Stimulated activated CD4-positive, alpha-beta T cell treated with anti-CD3 and anti-CD28 coated beads, Interleukin-1b, Interleukin-23, amount 100 ng/mL, for 24 hours (primary cell): ENCODE data around the gene TATDN3.
"Not testable (repeated sequence)": the region's sequence is repeated elsewhere in the genome, so short reads cannot be mapped to it uniquely, and the experiment has no call there.

ENCODE experiments used
- DNase-seq, 4 experiments: peaks; one replicate each; pipeline ENCODE4 v3.0.0-alpha.2; 2020; ENCODE audit warnings: low read depth in 4 of 4, low spot score in 1 of 4

TATDN3 gene

DNA sequence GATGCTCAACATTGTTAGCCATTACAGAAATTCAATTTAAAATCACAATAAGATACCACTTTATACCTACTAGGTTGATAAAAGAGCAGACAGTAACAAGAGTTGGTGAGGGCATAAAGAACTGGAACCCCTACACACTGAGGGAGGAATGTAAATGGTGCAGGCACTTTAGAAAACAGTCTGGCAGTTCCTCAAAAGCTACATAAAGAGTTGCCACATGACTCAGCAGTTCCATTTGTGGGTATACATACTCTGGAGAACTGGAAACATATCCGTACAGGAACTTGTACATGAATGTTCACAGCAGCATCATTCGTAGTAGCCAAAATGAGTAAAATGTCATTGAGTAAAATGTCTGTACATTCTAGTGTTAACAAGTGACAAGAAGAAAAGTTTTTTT, 17.1 kb upstream of the TATDN3 start:
- no peak for DNase-seq

- DNase-seq, result no peak
These were observed 16.5 kb upstream of the TATDN3 start for GRCh38 chr1:212775241-212775640.

DNA sequence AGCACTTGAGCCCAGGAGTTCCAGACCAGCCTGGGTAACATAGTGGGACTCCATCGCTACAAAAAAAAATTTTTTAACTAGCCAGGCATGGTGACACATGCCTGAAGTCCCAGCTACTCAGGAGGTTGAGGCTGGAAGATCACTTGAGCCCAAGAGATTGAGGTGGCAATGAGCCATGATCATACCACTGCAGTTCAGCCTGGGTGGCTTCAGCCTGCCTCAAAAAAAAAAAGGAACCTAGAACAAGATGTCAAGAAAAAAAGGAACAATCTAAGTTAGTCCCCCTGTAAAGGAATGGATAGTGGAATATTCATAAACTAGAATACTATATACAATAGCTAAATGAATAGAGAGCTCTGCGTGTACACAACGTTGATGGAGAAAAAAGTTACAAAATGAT, 14.5 kb upstream of the TATDN3 start:
- DNase-seq, result no peak

GRCh38 chr1:212779086-212779485, 12.6 kb upstream of the TATDN3 start:
- not testable (repeated sequence) for DNase-seq

GRCh38 chr1:212780759-212781158, 10.9 kb upstream of the TATDN3 start:
- no peak for DNase-seq

DNA sequence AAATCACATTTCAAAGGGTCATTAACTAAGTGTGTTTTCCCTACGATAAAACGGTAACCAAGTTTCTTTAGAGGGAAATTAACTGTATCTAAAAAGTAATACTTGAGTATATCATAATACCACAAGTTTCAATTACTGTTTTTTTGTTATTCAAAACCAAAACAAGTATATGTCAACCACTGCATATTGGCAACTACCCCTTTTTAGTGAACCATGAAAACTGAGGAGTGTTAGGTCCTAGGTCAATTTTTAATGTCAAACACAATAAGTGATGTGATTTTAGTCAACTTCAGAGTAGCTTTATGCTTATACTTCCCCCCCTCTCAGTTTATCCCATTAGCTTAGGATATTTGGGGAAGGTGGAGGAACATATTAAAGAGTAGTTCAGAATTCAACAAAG, 10.5 kb upstream of the TATDN3 start:
- DNase-seq, result no peak

DNA sequence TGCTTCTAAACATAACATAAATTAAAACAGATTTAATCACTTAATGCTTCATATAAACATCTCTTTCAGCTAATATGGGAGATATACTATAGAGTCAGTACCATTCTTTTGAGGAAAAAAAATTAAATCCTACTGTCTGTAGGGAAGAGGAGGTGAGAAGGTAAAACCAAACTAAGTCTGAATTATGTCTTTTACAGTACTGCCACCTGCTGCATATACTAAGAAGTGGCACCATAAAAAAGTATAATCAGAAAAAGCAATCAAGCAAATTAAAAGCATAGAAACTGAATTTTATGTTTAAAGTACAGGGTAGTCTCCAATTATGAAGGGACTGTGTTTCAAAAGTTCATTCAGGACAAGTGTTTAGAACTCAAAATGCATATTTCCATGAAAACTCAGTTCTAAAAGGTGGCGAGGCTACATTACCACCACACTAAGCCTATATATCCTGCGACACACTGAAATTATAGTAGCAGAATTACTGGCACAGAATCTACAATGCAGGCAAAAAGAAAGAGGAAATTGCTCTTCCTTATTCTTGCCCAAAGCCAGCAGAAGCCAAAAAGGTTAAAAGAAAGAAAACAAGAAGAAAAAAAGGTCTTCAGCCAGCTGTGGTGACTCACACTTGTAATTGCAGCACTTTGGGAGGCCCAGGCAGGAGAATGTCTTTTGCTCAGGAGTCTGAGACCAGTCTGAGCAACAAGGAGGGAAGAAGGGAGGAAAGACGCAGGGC, 9.1 kb upstream of the TATDN3 start:
- DNase-seq, result no peak

- DNase-seq, result no peak
These were observed 7.7 kb upstream of the TATDN3 start for GRCh38 chr1:212783976-212784375.

DNA sequence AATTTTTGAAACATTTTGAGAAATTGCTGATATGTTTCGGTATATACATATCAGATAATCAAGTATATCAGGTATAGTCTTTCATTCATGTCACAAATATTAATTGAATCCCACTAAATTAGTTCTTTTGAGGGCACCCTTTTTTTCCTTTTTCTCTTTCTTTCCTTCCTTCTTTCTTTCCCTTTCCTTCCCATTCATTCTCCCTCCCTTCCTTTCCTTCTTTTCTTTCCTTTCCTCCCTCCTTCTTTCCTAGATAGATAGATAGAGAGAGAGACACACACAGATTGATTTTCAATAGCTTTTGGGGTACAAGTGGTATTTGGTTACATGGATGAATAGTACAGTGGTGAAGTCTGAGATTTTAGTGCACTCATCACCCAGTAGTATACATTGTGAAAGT, 5.8 kb upstream of the TATDN3 start:
- no peak for DNase-seq

DNA sequence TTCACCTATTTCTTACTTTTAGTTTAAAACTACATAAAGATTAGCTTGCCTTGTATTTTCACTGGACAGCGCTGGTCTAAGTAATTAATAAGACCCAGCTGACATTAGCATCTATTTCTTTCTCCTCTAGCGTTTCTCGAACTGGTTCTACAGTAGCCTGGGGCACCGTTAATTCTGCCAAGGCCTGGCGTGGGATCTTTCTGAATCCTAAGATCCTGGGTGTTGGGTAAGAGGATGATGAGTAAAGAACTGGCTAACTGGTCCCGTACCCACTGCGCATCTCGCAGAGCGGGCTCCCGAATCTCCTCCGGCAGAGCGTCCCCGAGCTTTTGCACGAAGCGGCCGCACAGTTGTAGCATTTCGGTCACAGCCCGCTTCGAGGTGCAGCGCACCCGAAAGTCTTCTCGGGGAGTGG, 426 bp upstream of the TATDN3 start:
- DNase-seq, result no peak

DNA sequence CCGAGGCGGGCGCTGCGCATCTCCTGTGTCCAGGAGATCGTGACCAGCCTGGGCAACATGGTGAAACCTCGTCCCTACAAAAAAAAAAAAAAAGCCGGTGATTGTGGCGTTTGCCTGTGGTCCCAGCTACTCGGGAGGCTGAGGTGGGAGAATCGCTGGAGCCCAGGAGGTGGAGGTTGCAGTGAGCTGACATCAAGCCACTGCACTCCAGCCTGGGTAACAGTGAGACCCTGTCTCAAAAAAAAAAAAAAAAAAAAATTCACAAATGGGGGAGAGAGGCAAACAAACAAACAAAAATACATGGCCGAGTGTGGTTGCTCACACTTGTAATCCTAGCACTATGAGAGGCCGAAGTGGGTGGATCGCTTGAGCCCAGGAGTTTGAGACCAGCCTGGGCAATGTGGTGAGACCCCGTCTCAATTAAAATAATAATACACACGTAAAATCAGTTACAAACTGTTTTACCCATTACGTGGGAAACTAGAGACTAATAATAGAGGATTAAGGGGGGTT, 758 bp downstream of the TATDN3 start:
- DNase-seq, result no peak

GRCh38 chr1:212794561-212795014, 2.9 kb downstream of the TATDN3 start:
- no peak for DNase-seq

DNA sequence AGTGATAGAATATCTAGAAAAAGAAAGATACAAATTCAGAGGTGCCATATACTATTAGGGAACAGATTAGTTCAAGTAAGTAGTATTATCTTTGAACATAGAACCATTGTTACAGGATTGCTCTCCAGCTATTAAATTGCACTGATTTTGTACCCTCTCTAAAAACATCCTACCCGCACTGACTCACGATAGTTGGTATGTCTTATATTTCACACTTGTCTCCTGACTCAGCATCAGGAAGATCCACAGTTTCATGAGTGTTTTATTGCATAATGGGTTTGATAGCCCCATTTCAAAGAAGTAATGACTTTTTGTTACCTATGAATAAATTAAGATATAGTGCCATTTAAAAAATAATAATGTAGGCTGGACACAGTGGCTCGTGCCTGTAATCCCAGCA, 6.0 kb downstream of the TATDN3 start:
- DNase-seq, result no peak

- DNase-seq, result no peak
These were observed 14.1 kb downstream of the TATDN3 start for GRCh38 chr1:212805767-212806166.

GRCh38 chr1:212814537-212815334, 23.0 kb downstream of the TATDN3 start:
- no peak for DNase-seq

- no peak for DNase-seq
These were observed 25.0 kb downstream of the TATDN3 start for GRCh38 chr1:212816567-212817278.

DNA sequence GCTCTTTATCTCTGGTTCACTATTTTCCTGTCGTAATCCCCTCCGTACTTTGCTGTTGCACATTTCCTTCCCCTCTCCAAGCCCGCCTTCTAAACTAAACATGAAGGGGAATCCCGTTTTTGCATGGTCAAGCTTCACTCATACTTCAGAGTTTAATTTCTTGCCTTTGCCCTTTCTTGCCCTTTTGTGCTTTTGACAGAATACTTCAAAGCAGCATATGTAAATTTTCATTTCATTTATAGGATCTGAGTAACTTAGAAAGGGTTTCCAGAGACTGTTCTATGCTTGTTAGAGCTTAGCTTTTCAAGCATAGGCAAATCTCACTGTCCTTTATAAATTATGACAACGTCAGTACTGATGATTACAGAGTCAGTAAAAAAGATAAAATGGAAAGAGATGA, 28.0 kb downstream of the TATDN3 start:
- no peak for DNase-seq

- no peak for DNase-seq
These were observed 29.3 kb downstream of the TATDN3 start for GRCh38 chr1:212820969-212821368.

GRCh38 chr1:212822956-212823355, 31.3 kb downstream of the TATDN3 start:
- DNase-seq, result no peak

- no peak for DNase-seq
These were observed 32.5 kb downstream of the TATDN3 start for GRCh38 chr1:212824201-212824600.

GRCh38 chr1:212825798-212826452, 34.2 kb downstream of the TATDN3 start:
- no peak for DNase-seq
